ENCODE results near the gene PBRM1.

Gene PBRM1

GRCh38 chr3:52655895-52656294 is 29.8 kb downstream of the PBRM1 start:
- DNase-seq = no peak

- no peak for DNase-seq
Observed at GRCh38 chr3:52651592-52651991, 34.1 kb downstream of the PBRM1 start.

- no peak for DNase-seq
Observed at GRCh38 chr3:52650439-52650838, 35.3 kb downstream of the PBRM1 start.

- no peak for DNase-seq
Observed at GRCh38 chr3:52649461-52650210, 36.1 kb downstream of the PBRM1 start.

GRCh38 chr3:52645549-52645948 is 40.2 kb downstream of the PBRM1 start:
- DNase-seq = no peak

- no peak for DNase-seq
Observed at GRCh38 chr3:52636673-52637072, 49.0 kb downstream of the PBRM1 start.

GRCh38 chr3:52633786-52634185 is 51.9 kb downstream of the PBRM1 start:
- no peak for DNase-seq

GRCh38 chr3:52625041-52625440 is 60.7 kb downstream of the PBRM1 start:
- no peak for DNase-seq

- no peak for DNase-seq
Observed at GRCh38 chr3:52623234-52623792, 62.4 kb downstream of the PBRM1 start.

GRCh38 chr3:52620580-52620979 is 65.1 kb downstream of the PBRM1 start:
- DNase-seq = no peak

- DNase-seq = no peak
Observed at GRCh38 chr3:52615166-52615565, 70.5 kb downstream of the PBRM1 start.

GRCh38 chr3:52614689-52615088 is 71.0 kb downstream of the PBRM1 start:
- DNase-seq = no peak

GRCh38 chr3:52609316-52609815 is 76.3 kb downstream of the PBRM1 start:
- no peak for DNase-seq

GRCh38 chr3:52608337-52608736 is 77.4 kb downstream of the PBRM1 start:
- no peak for DNase-seq

- DNase-seq = no peak
Observed at GRCh38 chr3:52606373-52607085, 79.2 kb downstream of the PBRM1 start.

GRCh38 chr3:52600258-52600657 is 85.5 kb downstream of the PBRM1 start:
- no peak for DNase-seq

- DNase-seq = no peak
Observed at GRCh38 chr3:52596658-52597265, 89.0 kb downstream of the PBRM1 start.

- DNase-seq = no peak
Observed at GRCh38 chr3:52593103-52593502, 92.6 kb downstream of the PBRM1 start.

- no peak for DNase-seq
Observed at GRCh38 chr3:52574056-52574965, 111.4 kb downstream of the PBRM1 start.

GRCh38 chr3:52572221-52572620 is 113.5 kb downstream of the PBRM1 start:
- no peak for DNase-seq

- DNase-seq = no peak
Observed at GRCh38 chr3:52570076-52570475, 115.6 kb downstream of the PBRM1 start.

- no peak for DNase-seq
Observed at GRCh38 chr3:52568069-52568468, 117.6 kb downstream of the PBRM1 start.
